Natural killer cell (primary cell): ENCODE results near the gene PLD1. TPM values are rescaled to one million over a fixed set of nuclear protein-coding genes. Genes with fewer than 3 reads are reported as not detected.

Experiments
- ATAC-seq, 3 donors: fragments of 150-1000 bp in 2 of 3; fragments of 200-7000 bp in 1 of 3; cut with Tn5 transposase; 1 replicate in 1 of 3; 2 replicates in 2 of 3; pipeline ENCODE4 v1.10.0; 2021; ENCODE audit warnings: mild to moderate bottlenecking in 2 of 3, moderate library complexity in 2 of 3
- DNase-seq, 2 donors: peaks; one replicate each; pipeline versions ENCODE4 v3.0.0 to v3.0.0-alpha.2; 2013 to 2021; ENCODE audit warnings: mixed read lengths in 1 of 2
- H3K27ac ChIP-seq: one replicate; pipeline ENCODE4 v1.5.1; 2013; ENCODE audit warnings: mild to moderate bottlenecking, low read length
- H3K27me3 ChIP-seq: one replicate; pipeline ENCODE4 v1.6.1; 2013; ENCODE audit warnings: low read length; ENCODE audit not compliant: control insufficient read depth, insufficient read depth
- H3K36me3 ChIP-seq: one replicate; pipeline ENCODE4 v1.6.1; 2013; ENCODE audit warnings: low read length; ENCODE audit not compliant: control insufficient read depth, insufficient read depth
- H3K4me1 ChIP-seq: one replicate; pipeline ENCODE4 v1.6.1; 2013; ENCODE audit warnings: low read length; ENCODE audit not compliant: control insufficient read depth, insufficient read depth
- H3K4me3 ChIP-seq: one replicate; pipeline ENCODE4 v1.5.1; 2013; ENCODE audit warnings: low read length
- H3K9me3 ChIP-seq: one replicate; pipeline ENCODE4 v1.6.1; 2013; ENCODE audit warnings: low read length; ENCODE audit not compliant: control insufficient read depth, insufficient read depth
- H3K27ac Mint-ChIP-seq, 2 donors: one replicate each; pipeline ENCODE4 v1.8.0; 2022; ENCODE audit warnings: mild to moderate bottlenecking in 2 of 2, mixed read lengths in 2 of 2, moderate library complexity in 1 of 2
- H3K27me3 Mint-ChIP-seq, 2 donors: one replicate each; pipeline ENCODE4 v1.8.0; 2022; ENCODE audit warnings: low read depth in 2 of 2, mixed read lengths in 2 of 2
- H3K36me3 Mint-ChIP-seq: one replicate; pipeline ENCODE4 v1.8.0; 2022; ENCODE audit warnings: mixed read lengths
- H3K4me1 Mint-ChIP-seq, 2 donors: one replicate each; pipeline ENCODE4 v1.8.0; 2022; ENCODE audit warnings: mixed read lengths in 2 of 2
- H3K4me3 Mint-ChIP-seq: one replicate; pipeline ENCODE4 v1.8.0; 2022; ENCODE audit warnings: mild to moderate bottlenecking, moderate library complexity, mixed read lengths
- H3K9me3 Mint-ChIP-seq, 2 donors: one replicate each; pipeline ENCODE4 v1.8.0; 2022; ENCODE audit warnings: mixed read lengths in 2 of 2
- CTCF ChIP-seq: fragments of 200-600 bp; IDR thresholded peaks from one replicate; pipeline ENCODE4 v1.8.0; 2022; ENCODE audit warnings: antibody characterized with exemption
- WGBS: methylation state at CpG from one replicate; pipeline ENCODE4 v1.1.7; 2013; ENCODE audit warnings: missing lambda C conversion rate; ENCODE audit not compliant: insufficient coverage; 5-methylcytosine and 5-hydroxymethylcytosine counted together
- intact Hi-C: fragments of 100-400 bp; cut with micrococcal nuclease; formaldehyde crosslinking; loops from one replicate; pipeline ENCODE4 v1.14.2; 2022
- total RNA-seq, 4 donors: library from RNA; stranded (reverse); fragments of 120-200 nt in 1 of 4; gene quantifications; one replicate each; pipeline versions ENCODE4 v1.2.3 to v1.2.4, GENCODE V29; 2013 to 2022

The PLD1 gene
- total RNA-seq, 3 donors from 2014 or later (not counting 1 experiment from before 2014, with no cell fraction given), result 13.2 to 26.3 (median 17.1) TPM

GRCh38 chr3:171602072-171602471 lies 208.2 kb downstream of the PLD1 start:
- Mint-ChIP-seq H3K9me3 (no peaks in the 10 kb centered on the region), H3K27ac (no peak overlapping the region), H3K27me3 (no peaks in the 10 kb centered on the region), H3K36me3 (no peaks in the 10 kb centered on the region), H3K4me1 (no peaks in the 10 kb centered on the region), H3K4me3 (no peak overlapping the region)
- intact Hi-C loops, result no loop called here
- ATAC-seq (no peak), DNase-seq (no peak)
- H3K9me3 ChIP-seq, result no peaks in the 10 kb centered on the region
- peaks cover 2% of the 10 kb centered on the region for H3K36me3 ChIP-seq
- no peaks in the 10 kb centered on the region for H3K27me3 ChIP-seq
- TF ChIP-seq CTCF, result no peak
- H3K4me1 ChIP-seq, result no peaks in the 10 kb centered on the region
- 100% methylated on average over 4 of the region's 4 CpGs for WGBS
- H3K27ac ChIP-seq, result no peak overlapping the region
- H3K4me3 ChIP-seq, result no peak overlapping the region

- H3K27me3 ChIP-seq, result no peaks in the 10 kb centered on the region
- ATAC-seq (no peak), DNase-seq (no peak)
- TF ChIP-seq CTCF, result no peak
- H3K36me3 ChIP-seq, result peaks cover 2% of the 10 kb centered on the region
- intact Hi-C loops, result no loop called here
- H3K4me3 Mint-ChIP-seq, result no peak overlapping the region
- H3K9me3 ChIP-seq, result no peaks in the 10 kb centered on the region
- H3K27me3 Mint-ChIP-seq, result peaks cover 0 to under 1% of the 10 kb centered on the region in 2 donors
- H3K4me3 ChIP-seq, result no peak overlapping the region
- no peaks in the 10 kb centered on the region for H3K9me3 Mint-ChIP-seq
- H3K4me1 Mint-ChIP-seq, result no peaks in the 10 kb centered on the region
- H3K4me1 ChIP-seq, result no peaks in the 10 kb centered on the region
- H3K27ac Mint-ChIP-seq, result no peak overlapping the region
- WGBS, result 98% methylated on average over 6 of the region's 6 CpGs
- no peak overlapping the region for H3K27ac ChIP-seq
- no peaks in the 10 kb centered on the region for H3K36me3 Mint-ChIP-seq
These were observed 210.3 kb downstream of the PLD1 start for GRCh38 chr3:171600030-171600429.

- DNase-seq, result no peak
- no peaks in the 10 kb centered on the region for H3K4me1 Mint-ChIP-seq
- H3K4me1 ChIP-seq, result no peaks in the 10 kb centered on the region
- no peaks in the 10 kb centered on the region for H3K36me3 Mint-ChIP-seq
- H3K4me3 Mint-ChIP-seq, result no peak overlapping the region
- ATAC-seq, result no peak
- H3K4me3 ChIP-seq, result no peak overlapping the region
- peaks cover 0 to 7% of the 10 kb centered on the region in 2 donors for H3K27me3 Mint-ChIP-seq
- H3K36me3 ChIP-seq, result peaks cover 2% of the 10 kb centered on the region
- no peaks in the 10 kb centered on the region for H3K9me3 ChIP-seq
- intact Hi-C loops, result no loop called here
- no peaks in the 10 kb centered on the region for H3K9me3 Mint-ChIP-seq
- H3K27ac ChIP-seq, result no peak overlapping the region
- 98% methylated on average over 3 of the region's 3 CpGs for WGBS
- H3K27me3 ChIP-seq, result no peaks in the 10 kb centered on the region
- no peak overlapping the region for H3K27ac Mint-ChIP-seq
- no peak for TF ChIP-seq CTCF
These were observed 211.3 kb downstream of the PLD1 start for GRCh38 chr3:171598990-171599389.

- DNase-seq, result no peak
- H3K36me3 ChIP-seq, result no peaks in the 10 kb centered on the region
- ATAC-seq, result no peak
- Mint-ChIP-seq H3K36me3 (no peaks in the 10 kb centered on the region), H3K27me3 (peaks cover 0 to 7% of the 10 kb centered on the region in 2 donors), H3K4me3 (no peak overlapping the region), H3K9me3 (no peaks in the 10 kb centered on the region), H3K27ac (no peak overlapping the region), H3K4me1 (no peaks in the 10 kb centered on the region)
- H3K27me3 ChIP-seq, result no peaks in the 10 kb centered on the region
- intact Hi-C loops, result no loop called here
- H3K4me3 ChIP-seq, result no peak overlapping the region
- no peak for TF ChIP-seq CTCF
- H3K4me1 ChIP-seq, result no peaks in the 10 kb centered on the region
- H3K9me3 ChIP-seq, result no peaks in the 10 kb centered on the region
- H3K27ac ChIP-seq, result no peak overlapping the region
These were observed 217.5 kb downstream of the PLD1 start for GRCh38 chr3:171592786-171593185.
